Measurements from ENCODE around the gene PDK1. TPM values are rescaled to one million over a fixed set of nuclear protein-coding genes. Genes with fewer than 3 reads are reported as not detected.
"Not testable (repeated sequence)": the region's sequence is repeated elsewhere in the genome, so short reads cannot be mapped to it uniquely, and the experiment has no call there.

PDK1 gene
- total and polyA plus RNA-seq, 9 donors, result 11.5 to 25.4 (median 16.5) TPM

DNA sequence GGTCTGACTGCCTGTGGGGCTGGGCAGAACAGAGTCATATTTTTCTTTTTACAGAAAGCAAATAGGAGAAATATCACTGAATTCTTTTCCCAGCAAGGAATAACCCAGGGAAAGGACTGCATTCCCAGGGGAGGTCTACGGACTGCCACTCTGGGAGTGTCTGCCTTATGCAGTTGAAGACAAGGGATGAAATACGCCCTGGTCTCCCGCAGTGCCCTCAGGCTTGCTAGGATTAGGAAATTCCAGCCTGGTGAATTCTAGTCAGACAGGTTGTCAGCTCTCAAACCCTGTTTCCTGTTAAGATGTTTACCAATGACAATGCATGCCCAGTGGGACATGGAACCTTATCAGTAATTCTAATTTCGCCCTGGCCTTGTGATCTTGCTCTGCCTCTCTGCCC, 30.3 kb upstream of the PDK1 start:
- H3K36me3 ChIP-seq (ENCODE audit: control insufficient read depth, insufficient read depth, low read length), result no peaks in the 10 kb centered on the region
- H3K4me3 ChIP-seq (ENCODE audit: low read length), result no peak overlapping the region
- 100% methylated on average over 1 of the region's 4 CpGs for WGBS (ENCODE audit: insufficient coverage)

DNA sequence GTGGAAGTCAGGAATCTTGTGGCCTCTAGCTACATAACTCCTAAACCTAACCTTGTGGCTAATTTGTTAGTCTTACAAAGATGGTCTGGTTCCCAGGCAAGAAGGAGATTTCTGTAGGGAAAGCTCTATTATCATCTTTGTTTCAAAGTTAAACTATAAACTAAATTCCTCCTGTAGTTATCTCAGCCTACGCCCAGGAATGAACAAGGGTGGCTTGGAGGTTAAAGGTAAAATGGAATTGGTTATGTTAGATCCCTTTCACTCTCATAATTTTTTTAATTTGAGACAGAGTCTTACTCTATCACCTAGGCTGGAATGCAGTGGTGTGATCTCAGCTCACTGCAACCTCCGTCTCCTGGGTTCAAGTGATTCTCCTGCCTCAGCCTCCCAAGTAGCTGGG, 24.6 kb upstream of the PDK1 start:
- DNase-seq, result no peak
- no peaks in the 10 kb centered on the region for H3K36me3 ChIP-seq (ENCODE audit: control insufficient read depth, insufficient read depth, low read length)
- WGBS (ENCODE audit: insufficient coverage), result no CpG with 5 or more reads among the region's 2 CpGs
- H3K27ac ChIP-seq (ENCODE audit: low read length), result no peak overlapping the region
- H3K4me3 ChIP-seq (ENCODE audit: low read length), result no peak overlapping the region
- peaks cover 8% of the 10 kb centered on the region for H3K9me3 ChIP-seq (replicated peaks; ENCODE audit: control insufficient read depth, low read depth, low read length)
- no peaks in the 10 kb centered on the region for H3K27me3 ChIP-seq (ENCODE audit: control insufficient read depth, insufficient read depth, low read length)
- H3K4me1 ChIP-seq (ENCODE audit: control insufficient read depth, insufficient read depth, low read length), result no peaks in the 10 kb centered on the region

More for the DNA sequence above, 30.3 kb upstream of the PDK1 start:
- no peak for DNase-seq
- no peaks in the 10 kb centered on the region for H3K4me1 ChIP-seq (ENCODE audit: control insufficient read depth, insufficient read depth, low read length)
- peaks cover 6% of the 10 kb centered on the region for H3K9me3 ChIP-seq (replicated peaks; ENCODE audit: control insufficient read depth, low read depth, low read length)
- H3K27me3 ChIP-seq (ENCODE audit: control insufficient read depth, insufficient read depth, low read length), result no peaks in the 10 kb centered on the region
- H3K27ac ChIP-seq (ENCODE audit: low read length), result no peak overlapping the region

DNA sequence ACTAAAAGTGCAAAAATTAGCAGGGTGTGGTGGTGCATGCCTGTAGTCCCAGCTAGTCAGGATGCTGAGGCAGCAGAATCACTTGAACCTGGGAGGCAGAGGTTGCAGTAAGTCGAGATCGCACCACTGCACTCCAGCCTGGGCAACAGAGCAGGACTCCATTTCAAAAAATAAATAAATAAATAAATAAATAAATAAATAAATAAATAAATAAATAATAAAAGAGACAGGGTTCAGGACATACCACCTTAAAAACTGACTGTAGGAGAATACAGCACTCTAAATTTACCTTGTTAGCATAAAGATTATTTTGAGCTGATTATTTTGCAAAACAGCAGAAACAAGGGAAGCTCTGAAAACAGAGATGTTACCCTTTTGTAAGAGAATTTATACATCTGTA, 23.4 kb upstream of the PDK1 start:
- WGBS (ENCODE audit: insufficient coverage), result no CpG with 5 or more reads among the region's 2 CpGs
- not testable (repeated sequence) for H3K27ac ChIP-seq (ENCODE audit: low read length); H3K36me3 ChIP-seq (ENCODE audit: control insufficient read depth, insufficient read depth, low read length); H3K27me3 ChIP-seq (ENCODE audit: control insufficient read depth, insufficient read depth, low read length); H3K4me1 ChIP-seq (ENCODE audit: control insufficient read depth, insufficient read depth, low read length); H3K4me3 ChIP-seq (ENCODE audit: low read length); DNase-seq; H3K9me3 ChIP-seq (replicated peaks; ENCODE audit: control insufficient read depth, low read depth, low read length)

DNA sequence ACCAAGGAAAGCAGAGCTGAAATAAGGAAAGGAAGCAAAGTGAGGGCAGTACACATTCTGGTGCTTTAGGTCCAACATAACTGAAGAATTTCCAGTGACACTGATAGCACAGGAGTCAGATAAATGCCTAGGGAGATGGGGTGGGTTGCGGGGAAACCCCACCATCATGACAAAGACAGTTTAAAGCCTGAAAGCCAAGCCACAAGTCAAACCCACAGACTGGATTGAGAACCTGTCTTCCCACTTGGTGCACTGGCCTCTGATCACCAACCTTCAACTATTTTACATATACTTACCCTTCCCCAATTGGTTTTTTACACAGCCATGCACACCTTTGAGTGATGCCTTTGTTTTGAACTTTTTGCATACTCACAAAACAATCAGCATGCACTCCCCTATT, 22.2 kb upstream of the PDK1 start:
- no peak for DNase-seq
- Histone ChIP-seq H3K27me3 (ENCODE audit: control insufficient read depth, insufficient read depth, low read length) (no peaks in the 10 kb centered on the region), H3K4me1 (ENCODE audit: control insufficient read depth, insufficient read depth, low read length) (no peaks in the 10 kb centered on the region), H3K27ac (ENCODE audit: low read length) (no peak overlapping the region), H3K4me3 (ENCODE audit: low read length) (no peak overlapping the region), H3K9me3 (replicated peaks; ENCODE audit: control insufficient read depth, low read depth, low read length) (peaks cover 8% of the 10 kb centered on the region), H3K36me3 (ENCODE audit: control insufficient read depth, insufficient read depth, low read length) (no peaks in the 10 kb centered on the region)
- no CpG with 5 or more reads among the region's 1 CpG for WGBS (ENCODE audit: insufficient coverage)

DNA sequence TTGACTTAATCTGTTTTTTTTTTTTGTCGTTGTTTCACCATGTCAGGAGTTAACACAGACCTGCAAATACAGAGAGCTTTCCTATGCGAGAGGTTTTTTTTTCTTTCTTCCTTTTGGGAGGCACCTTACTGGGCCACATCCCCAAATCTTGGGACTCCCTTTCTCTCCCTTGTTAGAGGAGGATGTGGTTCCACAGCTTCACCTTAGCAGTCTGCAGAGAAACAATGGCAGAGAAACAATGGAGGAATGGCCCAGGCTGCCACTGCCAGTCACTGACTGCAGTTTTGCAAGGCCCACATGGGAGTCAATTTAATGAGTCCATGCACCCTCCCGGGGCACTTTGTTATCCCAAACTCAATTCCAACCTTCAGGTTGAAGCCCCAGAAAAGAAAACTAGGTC, 20.8 kb upstream of the PDK1 start:
- WGBS (ENCODE audit: insufficient coverage), result 100% methylated on average over 1 of the region's 3 CpGs
- H3K4me3 ChIP-seq (ENCODE audit: low read length), result no peak overlapping the region
- no peak for DNase-seq
- H3K27me3 ChIP-seq (ENCODE audit: control insufficient read depth, insufficient read depth, low read length), result no peaks in the 10 kb centered on the region
- no peak overlapping the region for H3K27ac ChIP-seq (ENCODE audit: low read length)
- H3K9me3 ChIP-seq (replicated peaks; ENCODE audit: control insufficient read depth, low read depth, low read length), result peaks cover 10% of the 10 kb centered on the region
- H3K4me1 ChIP-seq (ENCODE audit: control insufficient read depth, insufficient read depth, low read length), result no peaks in the 10 kb centered on the region
- H3K36me3 ChIP-seq (ENCODE audit: control insufficient read depth, insufficient read depth, low read length), result no peaks in the 10 kb centered on the region

DNA sequence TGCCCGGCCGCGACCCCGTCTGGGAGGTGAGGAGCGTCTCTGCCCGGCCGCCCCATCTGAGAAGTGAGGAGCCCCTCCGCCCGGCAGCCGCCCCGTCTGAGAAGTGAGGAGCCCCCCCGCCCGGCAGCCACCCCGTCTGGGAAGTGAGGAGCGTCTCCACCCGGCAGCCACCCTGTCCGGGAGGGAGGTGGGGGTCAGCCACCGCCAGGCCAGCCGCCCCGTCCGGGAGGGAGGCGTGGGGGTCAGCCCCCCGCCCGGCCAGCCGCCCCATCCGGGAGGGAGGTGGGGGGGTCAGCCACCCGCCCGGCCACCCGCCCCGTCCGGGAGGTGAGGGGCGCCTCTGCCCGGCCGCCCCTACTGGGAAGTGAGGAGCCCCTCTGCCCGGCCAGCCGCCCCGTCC, 18.0 kb upstream of the PDK1 start:
- not testable (repeated sequence) for H3K27ac ChIP-seq (ENCODE audit: low read length); H3K36me3 ChIP-seq (ENCODE audit: control insufficient read depth, insufficient read depth, low read length); H3K4me1 ChIP-seq (ENCODE audit: control insufficient read depth, insufficient read depth, low read length); DNase-seq; H3K27me3 ChIP-seq (ENCODE audit: control insufficient read depth, insufficient read depth, low read length); H3K9me3 ChIP-seq (replicated peaks; ENCODE audit: control insufficient read depth, low read depth, low read length); H3K4me3 ChIP-seq (ENCODE audit: low read length)
- 100% methylated on average over 3 of the region's 37 CpGs for WGBS (ENCODE audit: insufficient coverage)

DNA sequence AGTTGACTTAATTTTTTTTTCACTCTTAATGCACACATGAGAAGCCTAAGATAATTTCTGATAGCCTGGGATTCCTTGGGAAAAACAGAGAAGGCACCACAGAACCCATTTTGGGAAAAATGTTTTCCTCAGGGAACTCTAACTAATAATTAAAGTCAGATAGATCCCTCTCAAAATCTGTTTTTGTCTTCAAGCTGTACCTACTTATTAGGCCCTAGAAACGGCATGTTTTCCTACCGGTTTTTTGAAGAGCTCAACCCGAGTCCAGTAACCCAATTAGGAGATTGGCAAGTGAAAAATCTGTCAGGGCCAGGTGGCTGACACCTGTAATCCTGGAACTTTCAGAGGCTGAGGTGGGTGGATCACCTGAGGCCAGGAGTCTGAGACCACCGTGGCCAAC, 16.1 kb upstream of the PDK1 start:
- no CpG with 5 or more reads among the region's 4 CpGs for WGBS (ENCODE audit: insufficient coverage)
- Histone ChIP-seq H3K4me1 (ENCODE audit: control insufficient read depth, insufficient read depth, low read length) (no peaks in the 10 kb centered on the region), H3K9me3 (replicated peaks; ENCODE audit: control insufficient read depth, low read depth, low read length) (peaks cover 4% of the 10 kb centered on the region), H3K4me3 (ENCODE audit: low read length) (no peak overlapping the region), H3K27me3 (ENCODE audit: control insufficient read depth, insufficient read depth, low read length) (no peaks in the 10 kb centered on the region), H3K36me3 (ENCODE audit: control insufficient read depth, insufficient read depth, low read length) (no peaks in the 10 kb centered on the region), H3K27ac (ENCODE audit: low read length) (no peak overlapping the region)
- no peak for DNase-seq

DNA sequence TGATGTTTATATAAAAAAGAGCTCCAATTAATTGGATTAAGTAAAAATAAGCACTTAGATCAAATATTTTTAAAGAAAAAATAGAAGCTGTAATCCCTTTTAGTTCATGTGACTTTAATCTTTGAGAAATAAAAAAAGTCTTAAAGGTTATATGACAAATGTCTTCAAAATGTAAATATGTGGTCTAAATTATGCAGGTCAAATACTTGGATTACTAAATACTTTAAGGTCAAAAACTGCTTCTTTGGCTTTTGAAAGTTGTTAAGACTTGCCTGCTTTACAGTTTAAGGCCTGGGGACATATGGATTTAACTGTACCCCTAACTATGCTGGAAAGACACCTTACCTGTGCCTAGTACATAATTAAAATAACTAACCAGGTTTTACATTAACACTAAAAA, 15.5 kb upstream of the PDK1 start:
- Histone ChIP-seq H3K27me3 (ENCODE audit: control insufficient read depth, insufficient read depth, low read length) (no peaks in the 10 kb centered on the region), H3K9me3 (replicated peaks; ENCODE audit: control insufficient read depth, low read depth, low read length) (peaks cover 2% of the 10 kb centered on the region), H3K27ac (ENCODE audit: low read length) (no peak overlapping the region), H3K4me3 (ENCODE audit: low read length) (no peak overlapping the region), H3K4me1 (ENCODE audit: control insufficient read depth, insufficient read depth, low read length) (no peaks in the 10 kb centered on the region), H3K36me3 (ENCODE audit: control insufficient read depth, insufficient read depth, low read length) (no peaks in the 10 kb centered on the region)
- DNase-seq, result no peak

DNA sequence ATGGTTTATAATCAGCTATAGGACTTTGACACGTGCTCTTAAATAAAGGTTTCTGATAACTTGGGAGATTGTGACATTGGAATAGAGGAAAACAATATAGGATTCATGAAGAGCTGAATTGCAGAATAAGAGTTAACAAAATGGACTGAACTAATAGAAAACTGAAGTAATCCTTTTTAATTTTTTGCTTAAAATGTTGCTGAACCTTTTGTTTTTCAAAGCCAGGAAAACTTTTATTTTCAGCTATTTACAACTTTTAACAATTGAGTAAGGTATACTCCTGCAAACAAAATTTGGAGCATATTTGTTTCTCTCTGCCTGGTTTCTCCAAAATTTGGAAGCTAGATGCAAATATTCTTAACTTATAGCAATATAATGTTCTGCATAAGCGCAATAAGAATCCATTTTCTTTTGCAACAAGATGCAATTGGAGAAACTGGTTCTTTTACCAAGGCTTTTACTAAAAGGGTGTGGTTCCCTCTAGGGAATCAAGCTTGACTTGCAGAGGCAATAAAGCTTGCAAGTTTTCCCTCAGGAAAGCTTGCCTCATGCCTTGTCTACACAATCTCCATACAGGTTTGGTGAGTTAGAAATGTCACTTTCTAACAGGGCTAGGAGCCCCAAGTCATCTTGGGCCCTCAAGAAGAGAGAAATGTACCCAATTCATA, 10.3 kb upstream of the PDK1 start:
- Histone ChIP-seq H3K27ac (ENCODE audit: low read length) (no peak overlapping the region), H3K4me1 (ENCODE audit: control insufficient read depth, insufficient read depth, low read length) (no peaks in the 10 kb centered on the region), H3K4me3 (ENCODE audit: low read length) (no peak overlapping the region), H3K27me3 (ENCODE audit: control insufficient read depth, insufficient read depth, low read length) (no peaks in the 10 kb centered on the region), H3K9me3 (replicated peaks; ENCODE audit: control insufficient read depth, low read depth, low read length) (peaks cover 8% of the 10 kb centered on the region), H3K36me3 (ENCODE audit: control insufficient read depth, insufficient read depth, low read length) (no peaks in the 10 kb centered on the region)
- no peak for DNase-seq
- no CpG with 5 or more reads among the region's 2 CpGs for WGBS (ENCODE audit: insufficient coverage)

DNA sequence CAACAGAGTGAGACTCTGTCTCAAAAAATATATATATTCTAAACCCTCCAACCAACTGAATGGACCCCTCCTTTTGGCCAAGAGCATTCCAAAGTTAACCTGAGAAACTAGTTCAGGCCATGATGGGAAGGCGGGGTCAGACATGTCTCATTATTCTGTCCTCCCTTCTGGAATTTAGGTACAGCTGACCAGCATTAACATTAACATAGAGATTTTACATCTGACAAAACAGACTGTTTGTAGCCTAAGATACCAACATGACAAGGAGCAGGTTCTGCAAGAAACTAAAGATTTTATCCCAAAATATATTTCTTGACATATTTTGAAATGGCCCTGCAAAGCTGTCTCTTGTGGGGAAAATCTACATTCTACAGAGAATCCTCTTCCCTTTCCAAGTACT, 6.8 kb upstream of the PDK1 start:
- Histone ChIP-seq H3K27ac (ENCODE audit: low read length) (no peak overlapping the region), H3K4me1 (ENCODE audit: control insufficient read depth, insufficient read depth, low read length) (no peaks in the 10 kb centered on the region), H3K36me3 (ENCODE audit: control insufficient read depth, insufficient read depth, low read length) (no peaks in the 10 kb centered on the region), H3K9me3 (replicated peaks; ENCODE audit: control insufficient read depth, low read depth, low read length) (peaks cover 8% of the 10 kb centered on the region), H3K27me3 (ENCODE audit: control insufficient read depth, insufficient read depth, low read length) (no peaks in the 10 kb centered on the region), H3K4me3 (ENCODE audit: low read length) (no peak overlapping the region)
- no peak for DNase-seq
- WGBS (ENCODE audit: insufficient coverage), result no CpG with 5 or more reads among the region's 1 CpG

DNA sequence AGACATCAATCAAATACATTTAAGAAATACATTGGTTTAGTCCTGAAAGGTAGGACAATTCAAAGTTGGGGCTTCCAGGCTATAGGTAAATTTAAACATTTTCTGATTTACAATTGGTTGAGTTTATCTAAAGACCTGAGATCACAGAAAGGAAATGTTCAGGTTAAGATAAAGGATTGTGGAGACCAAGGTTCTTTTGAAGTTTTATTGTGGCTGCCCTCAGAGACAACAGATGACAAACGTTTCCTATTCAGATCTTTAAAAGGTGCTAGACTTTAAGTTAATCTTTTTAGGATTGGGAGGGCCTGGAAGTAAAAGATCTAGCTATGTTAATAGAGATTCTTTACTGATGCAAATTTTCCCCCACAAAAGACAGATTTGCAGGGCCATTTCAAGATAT, 6.1 kb upstream of the PDK1 start:
- not testable (repeated sequence) for H3K4me1 ChIP-seq (ENCODE audit: control insufficient read depth, insufficient read depth, low read length); H3K4me3 ChIP-seq (ENCODE audit: low read length); H3K9me3 ChIP-seq (replicated peaks; ENCODE audit: control insufficient read depth, low read depth, low read length); H3K27me3 ChIP-seq (ENCODE audit: control insufficient read depth, insufficient read depth, low read length); DNase-seq; H3K27ac ChIP-seq (ENCODE audit: low read length); H3K36me3 ChIP-seq (ENCODE audit: control insufficient read depth, insufficient read depth, low read length)
- WGBS (ENCODE audit: insufficient coverage), result no CpG with 5 or more reads among the region's 1 CpG
